ENCODE results near the gene FARP1. TPM values are rescaled to one million over a fixed set of nuclear protein-coding genes. Genes with fewer than 3 reads are reported as not detected.

FARP1 gene
- total and polyA plus RNA-seq, 2 of the 13 experiments (the other 11 are each of a cell fraction or from before 2014, with no cell fraction given), result 70.6 to 126 TPM

DNA sequence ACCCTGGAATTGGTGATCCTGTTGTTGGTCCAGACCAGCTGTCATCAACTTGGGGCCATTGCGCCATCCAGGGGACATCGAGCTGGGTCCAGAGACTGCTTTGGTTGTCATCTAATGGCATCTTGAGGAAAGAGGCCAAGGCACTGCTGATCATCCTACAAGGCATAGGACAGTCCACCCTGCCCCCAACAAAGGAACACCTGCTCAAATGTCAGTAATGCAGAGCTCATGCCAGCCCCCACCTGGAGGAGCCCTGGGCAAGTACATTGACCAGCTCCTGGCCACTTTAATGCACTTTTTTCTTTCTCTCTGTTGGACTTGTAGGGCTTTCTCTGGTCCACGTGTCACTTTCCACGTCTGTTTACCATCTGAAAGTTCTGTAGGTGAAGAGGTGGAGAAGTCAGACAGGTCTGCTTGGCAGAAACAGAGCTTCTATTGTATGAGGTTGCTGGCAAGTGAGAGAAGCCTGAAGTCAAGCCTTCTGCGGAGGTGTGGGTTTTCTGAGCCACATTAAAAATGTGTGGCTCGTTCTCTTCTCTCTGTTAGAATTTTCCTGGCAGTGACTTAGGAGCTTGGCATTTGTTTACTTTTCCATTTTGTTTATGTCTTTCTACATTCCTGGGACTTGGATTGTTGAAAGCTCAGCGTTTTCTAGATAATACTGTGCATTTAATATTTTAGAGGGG, 158.2 kb downstream of the FARP1 start (continued):
- no peak for TF ChIP-seq PBX3 (CRISPR knock-in tag; IDR thresholded peaks at IDR 0.05; ENCODE audit: borderline replicate concordance)
- TF ChIP-seq ZNF557 (CRISPR knock-in tag; IDR thresholded peaks at IDR 0.05), result no peak
- TF ChIP-seq ZFP62 (CRISPR knock-in tag; IDR thresholded peaks at IDR 0.05), result no peak
- TF ChIP-seq, protein P1, sequence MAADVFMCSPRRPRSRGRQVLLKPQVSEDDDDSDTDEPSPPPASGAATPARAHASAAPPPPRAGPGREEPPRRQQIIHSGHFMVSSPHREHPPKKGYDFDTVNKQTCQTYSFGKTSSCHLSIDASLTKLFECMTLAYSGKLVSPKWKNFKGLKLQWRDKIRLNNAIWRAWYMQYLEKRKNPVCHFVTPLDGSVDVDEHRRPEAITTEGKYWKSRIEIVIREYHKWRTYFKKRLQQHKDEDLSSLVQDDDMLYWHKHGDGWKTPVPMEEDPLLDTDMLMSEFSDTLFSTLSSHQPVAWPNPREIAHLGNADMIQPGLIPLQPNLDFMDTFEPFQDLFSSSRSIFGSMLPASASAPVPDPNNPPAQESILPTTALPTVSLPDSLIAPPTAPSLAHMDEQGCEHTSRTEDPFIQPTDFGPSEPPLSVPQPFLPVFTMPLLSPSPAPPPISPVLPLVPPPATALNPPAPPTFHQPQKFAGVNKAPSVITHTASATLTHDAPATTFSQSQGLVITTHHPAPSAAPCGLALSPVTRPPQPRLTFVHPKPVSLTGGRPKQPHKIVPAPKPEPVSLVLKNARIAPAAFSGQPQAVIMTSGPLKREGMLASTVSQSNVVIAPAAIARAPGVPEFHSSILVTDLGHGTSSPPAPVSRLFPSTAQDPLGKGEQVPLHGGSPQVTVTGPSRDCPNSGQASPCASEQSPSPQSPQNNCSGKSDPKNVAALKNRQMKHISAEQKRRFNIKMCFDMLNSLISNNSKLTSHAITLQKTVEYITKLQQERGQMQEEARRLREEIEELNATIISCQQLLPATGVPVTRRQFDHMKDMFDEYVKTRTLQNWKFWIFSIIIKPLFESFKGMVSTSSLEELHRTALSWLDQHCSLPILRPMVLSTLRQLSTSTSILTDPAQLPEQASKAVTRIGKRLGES (CRISPR knock-in tag; IDR thresholded peaks at IDR 0.05; ENCODE audit: borderline replicate concordance), result no peak
- TF ChIP-seq DR1 (CRISPR knock-in tag; IDR thresholded peaks at IDR 0.05), result no peak
- TF ChIP-seq MED13 (CRISPR knock-in tag; IDR thresholded peaks at IDR 0.05), result 0 out of 2 replicates have a peak, but pooled peaks have one; percentile 19
- TF ChIP-seq, protein P2, sequence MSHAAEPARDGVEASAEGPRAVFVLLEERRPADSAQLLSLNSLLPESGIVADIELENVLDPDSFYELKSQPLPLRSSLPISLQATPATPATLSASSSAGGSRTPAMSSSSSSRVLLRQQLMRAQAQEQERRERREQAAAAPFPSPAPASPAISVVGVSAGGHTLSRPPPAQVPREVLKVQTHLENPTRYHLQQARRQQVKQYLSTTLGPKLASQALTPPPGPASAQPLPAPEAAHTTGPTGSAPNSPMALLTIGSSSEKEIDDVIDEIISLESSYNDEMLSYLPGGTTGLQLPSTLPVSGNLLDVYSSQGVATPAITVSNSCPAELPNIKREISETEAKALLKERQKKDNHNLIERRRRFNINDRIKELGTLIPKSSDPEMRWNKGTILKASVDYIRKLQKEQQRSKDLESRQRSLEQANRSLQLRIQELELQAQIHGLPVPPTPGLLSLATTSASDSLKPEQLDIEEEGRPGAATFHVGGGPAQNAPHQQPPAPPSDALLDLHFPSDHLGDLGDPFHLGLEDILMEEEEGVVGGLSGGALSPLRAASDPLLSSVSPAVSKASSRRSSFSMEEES (CRISPR knock-in tag; IDR thresholded peaks at IDR 0.05), result no peak; the same call in 1 of the 2 replicates
- TF ChIP-seq ZNF263 (CRISPR knock-in tag; IDR thresholded peaks at IDR 0.05), result no peak
- TF ChIP-seq, protein P3, sequence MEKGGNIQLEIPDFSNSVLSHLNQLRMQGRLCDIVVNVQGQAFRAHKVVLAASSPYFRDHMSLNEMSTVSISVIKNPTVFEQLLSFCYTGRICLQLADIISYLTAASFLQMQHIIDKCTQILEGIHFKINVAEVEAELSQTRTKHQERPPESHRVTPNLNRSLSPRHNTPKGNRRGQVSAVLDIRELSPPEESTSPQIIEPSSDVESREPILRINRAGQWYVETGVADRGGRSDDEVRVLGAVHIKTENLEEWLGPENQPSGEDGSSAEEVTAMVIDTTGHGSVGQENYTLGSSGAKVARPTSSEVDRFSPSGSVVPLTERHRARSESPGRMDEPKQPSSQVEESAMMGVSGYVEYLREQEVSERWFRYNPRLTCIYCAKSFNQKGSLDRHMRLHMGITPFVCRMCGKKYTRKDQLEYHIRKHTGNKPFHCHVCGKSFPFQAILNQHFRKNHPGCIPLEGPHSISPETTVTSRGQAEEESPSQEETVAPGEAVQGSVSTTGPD (CRISPR knock-in tag; IDR thresholded peaks at IDR 0.05), result no peak
- TF ChIP-seq TOE1 (CRISPR knock-in tag; IDR thresholded peaks at IDR 0.05), result no peak
- TF ChIP-seq ZNF17 (CRISPR knock-in tag; IDR thresholded peaks at IDR 0.05), result no peak
- no peak for TF ChIP-seq ZNF766 (CRISPR knock-in tag; IDR thresholded peaks at IDR 0.05; ENCODE audit: borderline replicate concordance)
- TF ChIP-seq ZNF619 (CRISPR knock-in tag; IDR thresholded peaks at IDR 0.05), result no peak; the same call in 1 of the 2 replicates
- no peak for TF ChIP-seq ZNF292 (CRISPR knock-in tag; IDR thresholded peaks at IDR 0.05; ENCODE audit: borderline replicate concordance, low read depth)
- no peak for TF ChIP-seq ZNF343 (CRISPR knock-in tag; IDR thresholded peaks at IDR 0.05)
- TF ChIP-seq ONECUT2 (CRISPR knock-in tag; IDR thresholded peaks at IDR 0.05), result no peak
- peak; percentile 65; the same call in 1 of the 2 replicates for TF ChIP-seq ZNF441 (CRISPR knock-in tag; IDR thresholded peaks at IDR 0.05; ENCODE audit: borderline replicate concordance)
- no peak for TF ChIP-seq HNRNPL (IDR thresholded peaks at IDR 0.05; ENCODE audit: low read depth, low read length)
- TF ChIP-seq SRSF4 (IDR thresholded peaks at IDR 0.05; ENCODE audit: low read depth, low read length, poor library complexity, severe bottlenecking), result no peak
- TF ChIP-seq ZNF468 (CRISPR knock-in tag; IDR thresholded peaks at IDR 0.05), result no peak
- TF ChIP-seq ZNF564 (CRISPR knock-in tag; IDR thresholded peaks at IDR 0.05), result no peak
- 0 out of 2 replicates have a peak, but pooled peaks have one; percentile 49 for TF ChIP-seq GFI1 (CRISPR knock-in tag; IDR thresholded peaks at IDR 0.05; ENCODE audit: borderline replicate concordance)

Measured in HepG2 (cell line).